ENCODE data around the gene C5orf58. TPM values are rescaled to one million over a fixed set of nuclear protein-coding genes. Genes with fewer than 3 reads are reported as not detected.

The C5orf58 gene, protein sequence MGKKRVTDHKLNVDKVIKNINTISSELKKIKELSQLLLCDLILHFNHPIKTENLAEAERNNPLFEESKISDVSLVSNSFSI
- total RNA-seq (2013; cell fraction: nucleolus; rRNA removed) = not detected in 2 replicates
- total RNA-seq (2014; rRNA removed) = not detected in 2 replicates
- not detected in 2 replicates for total RNA-seq (2014; rRNA removed; fragmentation: Illumina TruSeq; extraction: Trizol)
- total RNA-seq (2021) = not detected in 2 replicates
- polyA plus RNA-seq (2011; ENCODE audit: low read depth) = not detected
- not detected in 2 replicates for polyA plus RNA-seq (2011; rRNA removed)
- not detected in 2 replicates for polyA plus RNA-seq (2011; cell fraction: cytosol; rRNA removed)
- not detected in 2 replicates for polyA plus RNA-seq (2011; cell fraction: nucleus; rRNA removed)
- 0.11 TPM in 1 of 2 replicates, not detected in the other for polyA plus RNA-seq (2012)
- not detected in 2 replicates for polyA plus RNA-seq (2014; fragmentation: Illumina TruSeq; extraction: Trizol)
- under 1 TPM; 0.26 to 0.27 TPM for polyA plus RNA-seq (2014; fragmentation: Nextera tagmentation; extraction: Ambion mirVana)
- not detected in 2 replicates for polyA plus RNA-seq (2014; rRNA removed)
- under 1 TPM in 1 of 2 experiments, not detected in 1; 0.13 TPM for polyA plus RNA-seq (2016; fragmentation: Nextera tagmentation; extraction: Ambion mirVana)
- not detected in 2 replicates for polyA minus RNA-seq (2011; rRNA and poly(A)+ RNA removed)
- polyA minus RNA-seq (2011; cell fraction: cytosol; rRNA and poly(A)+ RNA removed) = not detected in 2 replicates
- not detected in 2 replicates for polyA minus RNA-seq (2011; cell fraction: nucleus; rRNA and poly(A)+ RNA removed)
- percentile 5 among the genes with signal in this experiment for Bru-seq, nascent RNA
- BruChase-seq, experiment 1, labeled RNA remaining after a 6-hour chase = not detected
- percentile 10 among the genes with signal in this experiment for BruChase-seq, experiment 2, labeled RNA remaining after a 2-hour chase
- long read RNA-seq, experiment 1 = 0 reads
- long read RNA-seq, experiment 2 = 0 reads

DNA sequence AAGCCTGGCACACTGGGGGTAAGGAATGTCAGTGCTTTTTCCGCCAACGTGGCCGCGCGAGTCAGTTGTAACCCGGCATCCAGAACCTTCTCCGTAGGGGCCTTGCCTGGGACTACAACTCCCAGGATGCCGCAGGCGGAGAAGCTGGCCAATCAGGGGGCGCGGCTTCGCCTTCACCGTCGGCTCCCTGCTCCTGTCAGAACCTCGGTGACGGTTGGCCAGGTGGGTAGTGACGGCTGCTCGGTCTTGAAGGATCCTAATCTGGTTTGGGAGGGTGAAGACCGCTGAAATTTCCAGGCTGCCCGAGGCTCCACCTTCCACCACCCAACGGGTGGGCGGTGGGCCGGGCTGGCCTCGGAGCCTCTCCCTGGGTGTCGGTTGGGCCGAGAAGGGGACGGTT lies at the start of gene C5orf58:
Gene C5orf58, plus strand, starts transcription at position 200 of the 400 bp plus-strand sequence. CDS start 1,992 bp downstream, outside the sequence.
- no peak for FAIRE-seq
- no peaks in the 10 kb centered on the region for H3K27me3 ChIP-seq (replicated peaks in 1 of 2; ENCODE audit: control insufficient read depth in 2 of 2, insufficient read depth in 2 of 2, low read length in 1 of 2)
- CTCF ChIA-PET = interaction anchor here (1.0 to 1.4 kb wide), 3 partner anchors 9 to 194 kb away, joined by 3 to 5 read pairs (median 5); no protein-coding TSS in a partner anchor
- TF ChIP-seq RELA (IDR thresholded peaks at IDR 0.05; ENCODE audit: borderline replicate concordance, partially characterized antibody) (no peak), RCOR1 (conservative IDR thresholded peaks at IDR 0.05; ENCODE audit: low read depth, low read length) (no peak), ZZZ3 (IDR thresholded peaks at IDR 0.05; ENCODE audit: control insufficient read depth, insufficient read length, low read depth) (no peak), POLR2A (IDR thresholded peaks at IDR 0.05; ENCODE audit: low read depth, low read length) (no peak), LARP7 (IDR thresholded peaks at IDR 0.05) (no peak)
- TF ChIP-seq, protein P1, sequence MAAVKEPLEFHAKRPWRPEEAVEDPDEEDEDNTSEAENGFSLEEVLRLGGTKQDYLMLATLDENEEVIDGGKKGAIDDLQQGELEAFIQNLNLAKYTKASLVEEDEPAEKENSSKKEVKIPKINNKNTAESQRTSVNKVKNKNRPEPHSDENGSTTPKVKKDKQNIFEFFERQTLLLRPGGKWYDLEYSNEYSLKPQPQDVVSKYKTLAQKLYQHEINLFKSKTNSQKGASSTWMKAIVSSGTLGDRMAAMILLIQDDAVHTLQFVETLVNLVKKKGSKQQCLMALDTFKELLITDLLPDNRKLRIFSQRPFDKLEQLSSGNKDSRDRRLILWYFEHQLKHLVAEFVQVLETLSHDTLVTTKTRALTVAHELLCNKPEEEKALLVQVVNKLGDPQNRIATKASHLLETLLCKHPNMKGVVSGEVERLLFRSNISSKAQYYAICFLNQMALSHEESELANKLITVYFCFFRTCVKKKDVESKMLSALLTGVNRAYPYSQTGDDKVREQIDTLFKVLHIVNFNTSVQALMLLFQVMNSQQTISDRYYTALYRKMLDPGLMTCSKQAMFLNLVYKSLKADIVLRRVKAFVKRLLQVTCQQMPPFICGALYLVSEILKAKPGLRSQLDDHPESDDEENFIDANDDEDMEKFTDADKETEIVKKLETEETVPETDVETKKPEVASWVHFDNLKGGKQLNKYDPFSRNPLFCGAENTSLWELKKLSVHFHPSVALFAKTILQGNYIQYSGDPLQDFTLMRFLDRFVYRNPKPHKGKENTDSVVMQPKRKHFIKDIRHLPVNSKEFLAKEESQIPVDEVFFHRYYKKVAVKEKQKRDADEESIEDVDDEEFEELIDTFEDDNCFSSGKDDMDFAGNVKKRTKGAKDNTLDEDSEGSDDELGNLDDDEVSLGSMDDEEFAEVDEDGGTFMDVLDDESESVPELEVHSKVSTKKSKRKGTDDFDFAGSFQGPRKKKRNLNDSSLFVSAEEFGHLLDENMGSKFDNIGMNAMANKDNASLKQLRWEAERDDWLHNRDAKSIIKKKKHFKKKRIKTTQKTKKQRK (IDR thresholded peaks at IDR 0.05; ENCODE audit: low read depth, low read length) = no peak
- no peak for ATAC-seq
- H3K9me3 ChIP-seq (replicated peaks; ENCODE audit: control insufficient read depth, insufficient read depth, low read length) = no peaks in the 10 kb centered on the region
- no peak within 1 kb of the TSS for H3K4me2 ChIP-seq (ENCODE audit: control insufficient read depth, insufficient read depth)
- H3K4me3 ChIP-seq = no peak within 1 kb of the TSS
- intact Hi-C loops (cut with micrococcal nuclease; ENCODE audit: unreplicated experiment) (no loop called here), in situ Hi-C loops (cut with MboI) (no loop called here)
- no peak within 1 kb of the TSS for H3K9ac ChIP-seq (ENCODE audit: control insufficient read depth, insufficient read depth, low read length)
- no peaks in the 10 kb centered on the region for H3K79me2 ChIP-seq (ENCODE audit: control insufficient read depth, insufficient read depth, low read length)
- no peaks in the 10 kb centered on the region for H3K4me1 ChIP-seq (ENCODE audit: control insufficient read depth, insufficient read depth, low read length)
- no TSS peak for BruUV-seq (replicated peaks)
- H3K27ac ChIP-seq (ENCODE audit: control insufficient read depth, insufficient read depth) = no peak within 1 kb of the TSS
- no peaks in the 10 kb centered on the region for H4K20me1 ChIP-seq (ENCODE audit: control insufficient read depth, insufficient read depth)
- RAD21 ChIA-PET (ENCODE audit: unreplicated experiment) = interaction anchor here (1.2 kb wide), 1 partner anchor 110 kb away, joined by 3 read pairs; no protein-coding TSS in a partner anchor
- H3K36me3 ChIP-seq (ENCODE audit: control insufficient read depth in 2 of 2, insufficient read depth in 2 of 2, low read length in 1 of 2) = no peaks in the 10 kb centered on the region
- no peak within 1 kb of the TSS for H2AFZ ChIP-seq (ENCODE audit: control insufficient read depth, low read depth, low read length)
- no peak for DNase-seq (ENCODE audit: low read depth, low spot score)
- POLR2A ChIA-PET = no interaction called here
- SMC1A ChIA-PET (ENCODE audit: uncharacterized antibody, unreplicated experiment) = interaction anchor here (1.2 to 1.3 kb wide), 3 partner anchors 61 to 188 kb away, joined by 3 to 7 read pairs (median 4); no protein-coding TSS in a partner anchor
- WGBS (ENCODE audit: insufficient coverage, insufficient replicate concordance, low lambda C conversion rate, missing lambda C conversion rate) = 90% methylated on average over 27 of the region's 27 CpGs

Data from GM12878 (cell line).